Osteoblast (primary cell): Measurements from ENCODE around the gene RCAN2. TPM values are rescaled to one million over a fixed set of nuclear protein-coding genes. Genes with fewer than 3 reads are reported as not detected.

Experiments used
- DNase-seq: peaks from one replicate; pipeline ENCODE4 v3.0.0; 2011; ENCODE audit warnings: low spot score, mixed read lengths; ENCODE audit not compliant: insufficient read length; ENCODE audit errors: missing footprints
- H2AFZ ChIP-seq: 2 replicates; pipeline ENCODE4 v1.6.0; 2011; ENCODE audit warnings: mild to moderate bottlenecking, low read length
- H3K27ac ChIP-seq: 2 replicates; pipeline ENCODE4 v1.5.1; 2011; ENCODE audit warnings: mild to moderate bottlenecking, low read depth, low read length, moderate library complexity
- H3K27me3 ChIP-seq: 2 replicates; pipeline ENCODE4 v1.6.0; 2012; ENCODE audit warnings: mild to moderate bottlenecking, control low read depth, inconsistent platforms, low read length, moderate library complexity; ENCODE audit not compliant: insufficient read depth
- H3K36me3 ChIP-seq: 2 replicates; pipeline ENCODE4 v1.5.1; 2011; ENCODE audit warnings: mild to moderate bottlenecking, low read length, control low read depth, moderate library complexity; ENCODE audit not compliant: insufficient read depth
- H3K4me1 ChIP-seq: 2 replicates; pipeline ENCODE4 v1.5.1; 2011; ENCODE audit warnings: mild to moderate bottlenecking, low read length, control low read depth, moderate library complexity; ENCODE audit not compliant: insufficient read depth
- H3K4me2 ChIP-seq: 2 replicates; pipeline ENCODE4 v1.6.0; 2011; ENCODE audit warnings: mild to moderate bottlenecking, low read length; ENCODE audit not compliant: insufficient read depth
- H3K4me3 ChIP-seq: fragments of 200-600 bp; sonication (generic); 3 replicates; pipeline ENCODE4 v1.5.1; 2012; ENCODE audit warnings: mild to moderate bottlenecking, low read length, inconsistent platforms; ENCODE audit not compliant: insufficient read depth
- H3K79me2 ChIP-seq: 2 replicates; pipeline ENCODE4 v1.6.0; 2012; ENCODE audit warnings: mild to moderate bottlenecking, low read length, control low read depth, inconsistent platforms; ENCODE audit not compliant: insufficient read depth
- H3K9me3 ChIP-seq: 2 replicates; pipeline ENCODE4 v1.5.1; 2011; ENCODE audit warnings: low read depth, low read length, control low read depth
- H4K20me1 ChIP-seq: 2 replicates; pipeline ENCODE4 v1.6.0; 2012; ENCODE audit warnings: mild to moderate bottlenecking, low read length, control low read depth; ENCODE audit not compliant: insufficient read depth
- total RNA-seq: library from RNA; depleted of rRNA; stranded (reverse); fragments of >200 nt; gene quantifications from 2 replicates; pipeline ENCODE4 v1.2.3, GENCODE V29; 2012
- TF ChIP-seq, protein P1 (sequence below): IDR thresholded peaks from 2 replicates; pipeline ENCODE4 v1.5.1; 2011; ENCODE audit warnings: mild to moderate bottlenecking, low read depth, low read length, moderate library complexity; ENCODE audit errors: extremely low read depth

The RCAN2 gene
- total RNA-seq, 1 donor: 14.1 TPM

DNA sequence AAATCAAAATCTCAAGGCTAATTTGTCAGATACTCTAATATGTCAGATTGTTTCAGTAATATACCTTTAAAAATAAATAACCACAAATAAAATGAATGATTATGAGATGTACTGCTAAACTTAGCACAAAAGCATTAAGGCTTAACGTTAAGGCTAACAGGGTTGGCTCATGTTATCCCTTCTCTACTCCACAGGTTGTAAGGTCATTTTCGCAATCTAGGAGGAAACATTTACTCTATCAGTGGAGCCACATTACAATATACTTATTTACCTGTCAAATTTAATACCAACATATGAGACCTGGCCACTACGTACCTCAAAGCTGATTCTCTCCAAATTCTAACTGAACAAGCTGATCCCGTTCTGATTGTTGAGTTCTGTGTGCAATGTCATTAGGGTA, 95.7 kb downstream of the RCAN2 start:
- H3K36me3 ChIP-seq: no peaks in the 10 kb centered on the region
- no peaks in the 10 kb centered on the region for H3K27me3 ChIP-seq
- no peak overlapping the region for H3K27ac ChIP-seq
- peaks cover 6% of the 10 kb centered on the region for H4K20me1 ChIP-seq
- TF ChIP-seq, protein P1, sequence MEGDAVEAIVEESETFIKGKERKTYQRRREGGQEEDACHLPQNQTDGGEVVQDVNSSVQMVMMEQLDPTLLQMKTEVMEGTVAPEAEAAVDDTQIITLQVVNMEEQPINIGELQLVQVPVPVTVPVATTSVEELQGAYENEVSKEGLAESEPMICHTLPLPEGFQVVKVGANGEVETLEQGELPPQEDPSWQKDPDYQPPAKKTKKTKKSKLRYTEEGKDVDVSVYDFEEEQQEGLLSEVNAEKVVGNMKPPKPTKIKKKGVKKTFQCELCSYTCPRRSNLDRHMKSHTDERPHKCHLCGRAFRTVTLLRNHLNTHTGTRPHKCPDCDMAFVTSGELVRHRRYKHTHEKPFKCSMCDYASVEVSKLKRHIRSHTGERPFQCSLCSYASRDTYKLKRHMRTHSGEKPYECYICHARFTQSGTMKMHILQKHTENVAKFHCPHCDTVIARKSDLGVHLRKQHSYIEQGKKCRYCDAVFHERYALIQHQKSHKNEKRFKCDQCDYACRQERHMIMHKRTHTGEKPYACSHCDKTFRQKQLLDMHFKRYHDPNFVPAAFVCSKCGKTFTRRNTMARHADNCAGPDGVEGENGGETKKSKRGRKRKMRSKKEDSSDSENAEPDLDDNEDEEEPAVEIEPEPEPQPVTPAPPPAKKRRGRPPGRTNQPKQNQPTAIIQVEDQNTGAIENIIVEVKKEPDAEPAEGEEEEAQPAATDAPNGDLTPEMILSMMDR: no peak
- DNase-seq: no peak
- H3K79me2 ChIP-seq: no peaks in the 10 kb centered on the region
- H3K9me3 ChIP-seq: no peaks in the 10 kb centered on the region
- no peak overlapping the region for H3K4me3 ChIP-seq
- H3K4me1 ChIP-seq: no peaks in the 10 kb centered on the region
- H3K4me2 ChIP-seq: no peak overlapping the region
- no peak overlapping the region for H2AFZ ChIP-seq

DNA sequence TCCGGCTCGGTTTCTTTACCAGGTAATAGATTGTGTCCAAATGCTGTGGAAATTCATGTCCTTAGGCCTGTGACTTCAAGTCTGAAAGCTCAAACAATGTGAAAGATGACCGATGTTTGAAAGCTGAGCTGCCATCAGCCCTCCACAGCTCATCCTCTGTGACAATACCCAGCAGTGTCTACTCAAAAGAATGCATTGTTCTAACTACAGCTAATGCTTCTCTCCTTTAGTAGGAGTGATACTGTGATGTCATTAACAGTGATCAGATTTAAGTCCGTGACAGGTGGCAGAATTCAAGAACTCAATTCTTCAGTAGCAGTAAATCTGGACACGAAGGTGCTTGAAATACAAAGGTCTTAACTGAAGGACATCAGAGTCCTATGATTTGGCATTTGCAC, 97.3 kb downstream of the RCAN2 start:
- Histone ChIP-seq H3K27me3 (no peaks in the 10 kb centered on the region), H3K27ac (no peak overlapping the region), H3K36me3 (no peaks in the 10 kb centered on the region), H3K9me3 (no peaks in the 10 kb centered on the region), H3K4me2 (no peak overlapping the region), H4K20me1 (no peaks in the 10 kb centered on the region), H3K4me3 (no peak overlapping the region), H2AFZ (no peak overlapping the region), H3K4me1 (no peaks in the 10 kb centered on the region), H3K79me2 (no peaks in the 10 kb centered on the region)
- TF ChIP-seq, protein P1: no peak
- DNase-seq: no peak

DNA sequence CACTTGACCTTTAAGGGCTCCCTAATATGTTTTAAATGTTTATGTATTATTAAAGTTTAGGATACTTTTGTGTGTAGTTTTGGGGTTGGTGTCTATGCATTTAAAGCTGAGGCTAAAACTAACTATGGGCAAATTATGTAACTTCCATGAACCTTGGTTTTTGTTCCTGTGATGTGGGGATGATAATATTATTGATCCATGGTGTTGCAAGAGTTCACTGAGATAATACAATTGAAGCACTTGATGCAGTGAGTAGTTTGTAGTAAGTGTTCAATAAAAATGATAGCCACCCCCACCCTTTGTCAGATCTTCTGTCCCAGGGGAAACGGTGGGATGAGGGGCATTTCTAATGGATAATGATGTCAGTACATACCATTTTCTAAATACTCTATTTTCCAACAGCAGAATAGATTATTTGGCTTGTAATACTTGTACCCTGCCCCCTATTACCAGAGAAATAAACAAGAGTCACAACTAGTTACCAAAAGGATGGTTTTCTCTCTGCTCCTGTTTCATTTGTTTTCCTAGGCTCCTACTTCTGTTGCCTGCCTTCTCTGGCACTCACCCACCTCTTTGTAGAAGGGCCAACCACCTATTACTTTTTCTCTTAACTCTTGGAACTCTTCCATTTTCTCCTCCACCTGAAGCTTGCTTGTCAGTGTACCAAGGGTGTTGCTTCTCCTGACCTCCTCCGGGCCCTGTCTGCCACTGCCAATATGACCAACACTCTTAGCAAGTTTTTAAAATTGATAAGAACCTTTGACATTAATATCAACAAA, 97.9 kb downstream of the RCAN2 start:
- TF ChIP-seq, protein P1: no peak
- Histone ChIP-seq H3K4me2 (no peak overlapping the region), H3K4me3 (no peak overlapping the region), H3K27me3 (no peaks in the 10 kb centered on the region), H3K79me2 (no peaks in the 10 kb centered on the region), H3K9me3 (no peaks in the 10 kb centered on the region), H2AFZ (no peak overlapping the region), H3K4me1 (no peaks in the 10 kb centered on the region), H3K36me3 (no peaks in the 10 kb centered on the region), H3K27ac (no peak overlapping the region), H4K20me1 (no peaks in the 10 kb centered on the region)
- DNase-seq: no peak

DNA sequence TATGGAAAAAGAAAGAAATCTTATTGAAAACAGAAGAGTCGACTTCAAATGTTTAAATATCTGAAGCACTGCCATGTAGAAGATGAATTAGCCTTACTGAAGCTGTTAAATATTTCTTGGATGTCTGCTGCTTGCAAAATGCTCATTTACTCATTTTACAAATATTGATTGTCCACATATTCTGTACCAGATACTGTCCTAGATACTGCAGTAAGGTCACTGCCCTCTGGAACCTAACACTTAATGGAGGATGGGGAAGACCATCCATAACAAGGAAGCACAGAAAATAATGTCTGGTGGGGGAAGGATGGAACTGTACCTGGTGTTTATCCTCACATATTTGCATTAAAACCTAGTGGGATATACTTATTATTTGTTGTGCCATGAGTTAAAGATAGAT, 99.0 kb downstream of the RCAN2 start:
- no peaks in the 10 kb centered on the region for H3K79me2 ChIP-seq
- no peaks in the 10 kb centered on the region for H3K36me3 ChIP-seq
- no peaks in the 10 kb centered on the region for H3K4me1 ChIP-seq
- H3K9me3 ChIP-seq: no peaks in the 10 kb centered on the region
- H3K4me3 ChIP-seq: no peak overlapping the region
- H2AFZ ChIP-seq: no peak overlapping the region
- DNase-seq: no peak
- H4K20me1 ChIP-seq: no peaks in the 10 kb centered on the region
- TF ChIP-seq, protein P1: no peak
- no peak overlapping the region for H3K4me2 ChIP-seq
- no peak overlapping the region for H3K27ac ChIP-seq
- no peaks in the 10 kb centered on the region for H3K27me3 ChIP-seq
